GM18517 (cell line): ENCODE results near the gene CFAP46.

Experiments
- ATAC-seq: cut with Tn5 transposase; IDR thresholded peaks from one replicate; pipeline ENCODE4 v1.9.1; 2021; ENCODE audit warnings: mild to moderate bottlenecking, moderate library complexity; ENCODE audit not compliant: unreplicated experiment

CFAP46 gene

GRCh38 chr10:132980426-132981172 is 38.2 kb upstream of the CFAP46 start:
- no peak for ATAC-seq

DNA sequence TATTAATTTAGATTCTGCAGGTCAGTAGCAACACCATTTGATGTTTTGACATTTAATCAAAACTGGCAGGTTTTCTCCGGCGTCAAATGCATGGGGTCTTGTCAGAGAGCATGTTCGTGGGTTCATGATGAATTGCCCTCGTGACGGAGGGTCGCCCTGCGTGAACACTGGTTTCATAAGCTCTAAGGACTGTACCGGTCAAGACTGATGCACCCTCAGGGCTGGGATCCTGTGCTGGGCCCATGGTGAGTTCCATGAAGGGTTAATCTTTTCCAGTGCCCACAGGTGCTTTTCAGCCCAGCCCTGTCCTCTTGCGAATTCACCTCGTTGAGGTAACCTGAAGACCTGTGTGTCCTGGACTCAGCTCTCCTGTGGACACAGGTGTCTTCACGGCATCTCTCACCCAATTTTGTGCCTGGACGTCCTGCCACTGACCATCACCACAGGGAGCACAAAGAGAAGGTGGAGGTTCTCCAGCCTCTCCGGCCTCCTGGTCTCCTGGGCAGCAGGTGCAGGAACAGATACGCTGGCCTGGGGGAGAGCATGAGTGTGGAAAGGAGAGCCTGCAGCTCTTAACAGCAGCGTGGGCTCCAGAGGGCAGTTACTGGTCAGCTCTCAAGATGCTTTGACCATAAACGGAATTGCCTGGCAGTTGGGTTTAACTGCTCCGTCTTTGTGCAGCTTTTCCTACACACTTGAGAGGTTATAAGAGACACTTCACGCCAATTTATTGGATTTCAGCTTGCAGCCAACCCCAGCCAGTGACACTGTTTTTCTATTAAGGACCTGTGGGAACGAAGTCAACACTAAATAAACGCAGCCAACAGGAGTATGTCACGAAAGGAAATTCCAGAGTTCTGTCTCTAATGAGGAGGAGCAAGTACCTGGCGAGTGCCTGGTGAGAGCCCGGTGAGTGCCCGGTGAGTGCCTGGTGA is 37.4 kb upstream of the CFAP46 start:
- no peak for ATAC-seq

DNA sequence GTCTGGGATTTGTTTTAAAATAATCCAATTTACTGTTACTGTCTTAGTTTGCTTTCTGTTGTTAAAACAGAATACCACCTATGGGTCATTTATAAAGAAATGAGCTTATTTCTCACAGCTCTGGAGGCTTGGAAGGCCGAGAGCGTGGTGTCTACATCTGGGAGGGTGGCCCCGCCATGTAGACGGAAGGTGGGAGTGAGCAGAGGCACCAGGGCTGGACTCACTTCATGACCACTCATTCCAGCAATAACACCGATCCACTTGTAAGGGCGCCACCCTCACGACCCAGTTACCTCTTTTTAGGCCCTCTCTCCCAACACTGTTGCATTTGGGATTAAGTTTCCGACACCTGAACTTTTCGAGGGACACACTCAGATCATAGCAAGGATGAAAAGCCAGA is 36.2 kb upstream of the CFAP46 start:
- no peak for ATAC-seq

DNA sequence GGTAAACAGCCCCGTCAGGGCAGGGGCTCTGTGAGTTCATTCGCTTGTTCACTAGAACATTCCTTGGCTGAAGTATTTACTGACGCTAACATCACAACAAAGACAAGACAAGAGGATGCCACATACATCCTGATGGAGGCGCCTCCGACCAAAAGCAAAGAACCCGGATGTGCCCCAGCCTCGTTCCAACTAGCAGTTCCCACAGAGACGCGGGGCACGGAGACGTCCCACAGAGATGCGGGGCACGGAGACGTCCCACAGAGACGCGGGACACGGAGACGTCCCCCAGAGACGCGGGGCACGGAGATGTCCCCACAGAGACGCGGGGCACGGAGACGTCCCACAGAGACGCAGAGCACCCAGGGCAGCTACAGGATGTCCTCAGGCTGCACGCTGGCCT is 35.4 kb upstream of the CFAP46 start:
- no peak for ATAC-seq

GRCh38 chr10:132977076-132977475 is 34.7 kb upstream of the CFAP46 start:
- ATAC-seq = no peak

DNA sequence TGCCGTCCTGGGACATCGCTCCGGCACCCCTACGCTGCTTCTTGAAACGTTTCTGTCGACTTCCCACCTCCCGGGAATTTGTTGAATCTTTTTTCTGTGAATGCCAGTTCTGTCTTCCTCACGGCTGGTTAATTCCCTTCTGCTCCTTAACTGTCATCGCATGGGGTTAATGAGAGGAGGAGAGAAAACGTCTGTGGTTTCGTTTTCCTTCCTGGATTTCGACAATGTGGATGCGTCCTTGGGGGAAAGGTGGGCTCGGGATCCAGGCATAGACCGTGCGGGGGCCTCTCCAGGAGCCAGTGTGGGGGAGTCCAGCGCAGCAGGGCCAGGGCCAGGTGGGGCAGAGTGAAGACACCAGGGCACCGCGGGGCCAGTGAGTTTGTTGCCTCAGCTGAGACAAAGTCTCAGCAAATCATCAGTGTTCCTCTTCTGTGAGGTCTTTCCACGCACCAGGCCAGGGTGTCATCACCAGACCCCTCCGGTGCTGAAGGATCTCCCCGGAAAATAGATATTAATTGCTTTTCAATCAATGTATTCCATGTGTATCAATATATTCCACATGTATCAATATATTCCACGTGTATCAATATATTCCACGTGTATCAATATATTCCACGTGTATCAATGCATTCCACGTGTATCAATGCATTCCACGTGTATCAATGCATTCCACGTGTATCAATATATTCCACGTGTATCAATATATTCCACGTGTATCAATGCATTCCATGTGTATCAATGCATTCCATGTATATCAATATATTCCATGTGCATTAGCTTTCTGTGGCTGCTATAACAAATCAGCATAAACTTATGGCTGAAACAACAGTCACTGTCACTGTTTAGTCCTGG is 33.7 kb upstream of the CFAP46 start:
- ATAC-seq = no peak

GRCh38 chr10:132974886-132975830 is 32.8 kb upstream of the CFAP46 start:
- ATAC-seq = no peak

GRCh38 chr10:132974249-132974796 is 32.0 kb upstream of the CFAP46 start:
- no peak for ATAC-seq

GRCh38 chr10:132973903-132974241 is 31.5 kb upstream of the CFAP46 start:
- no peak for ATAC-seq

GRCh38 chr10:132972986-132973902 is 30.9 kb upstream of the CFAP46 start:
- ATAC-seq = no peak

DNA sequence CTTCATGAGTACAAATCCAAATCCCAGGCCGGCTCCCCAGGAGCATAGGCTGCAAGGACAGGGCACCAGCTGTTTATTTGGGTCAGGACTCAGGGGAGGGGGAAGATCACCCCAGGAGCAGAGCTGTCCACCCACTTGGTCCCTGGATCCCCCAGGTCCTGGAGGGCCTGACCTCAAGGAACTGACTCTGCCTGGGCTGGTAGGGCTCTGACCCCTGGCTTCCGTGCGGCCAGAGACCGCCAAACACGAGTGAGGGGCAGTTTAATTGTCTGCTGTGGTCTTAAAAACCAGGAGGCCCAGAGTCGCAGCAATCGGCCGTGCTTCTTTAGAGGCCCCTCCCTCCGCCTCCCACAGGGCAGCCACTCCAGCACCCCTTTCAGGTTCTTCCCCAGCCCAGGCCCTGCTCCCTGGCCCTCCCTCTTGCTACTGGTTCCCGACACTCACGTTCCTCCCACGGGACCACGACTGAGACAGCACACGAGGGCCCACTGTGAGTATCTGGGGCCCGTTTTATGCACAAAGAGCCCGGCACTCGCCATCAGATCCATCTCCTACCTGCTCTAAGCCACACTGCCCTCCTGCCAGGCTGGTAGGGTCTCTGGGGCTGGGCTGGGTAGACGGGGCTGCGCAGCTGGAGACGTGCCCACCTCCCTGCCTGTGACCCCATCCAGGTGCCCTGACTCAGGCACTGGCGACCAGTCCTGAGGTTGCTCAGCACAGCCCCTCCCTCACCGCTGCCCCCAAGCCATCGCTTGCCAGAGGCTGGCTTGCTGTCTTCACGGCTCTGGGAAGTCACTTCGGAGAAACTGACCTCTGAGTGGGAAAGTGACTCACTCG is 30.0 kb upstream of the CFAP46 start:
- ATAC-seq = no peak

GRCh38 chr10:132971448-132972148 is 29.2 kb upstream of the CFAP46 start:
- no peak for ATAC-seq

DNA sequence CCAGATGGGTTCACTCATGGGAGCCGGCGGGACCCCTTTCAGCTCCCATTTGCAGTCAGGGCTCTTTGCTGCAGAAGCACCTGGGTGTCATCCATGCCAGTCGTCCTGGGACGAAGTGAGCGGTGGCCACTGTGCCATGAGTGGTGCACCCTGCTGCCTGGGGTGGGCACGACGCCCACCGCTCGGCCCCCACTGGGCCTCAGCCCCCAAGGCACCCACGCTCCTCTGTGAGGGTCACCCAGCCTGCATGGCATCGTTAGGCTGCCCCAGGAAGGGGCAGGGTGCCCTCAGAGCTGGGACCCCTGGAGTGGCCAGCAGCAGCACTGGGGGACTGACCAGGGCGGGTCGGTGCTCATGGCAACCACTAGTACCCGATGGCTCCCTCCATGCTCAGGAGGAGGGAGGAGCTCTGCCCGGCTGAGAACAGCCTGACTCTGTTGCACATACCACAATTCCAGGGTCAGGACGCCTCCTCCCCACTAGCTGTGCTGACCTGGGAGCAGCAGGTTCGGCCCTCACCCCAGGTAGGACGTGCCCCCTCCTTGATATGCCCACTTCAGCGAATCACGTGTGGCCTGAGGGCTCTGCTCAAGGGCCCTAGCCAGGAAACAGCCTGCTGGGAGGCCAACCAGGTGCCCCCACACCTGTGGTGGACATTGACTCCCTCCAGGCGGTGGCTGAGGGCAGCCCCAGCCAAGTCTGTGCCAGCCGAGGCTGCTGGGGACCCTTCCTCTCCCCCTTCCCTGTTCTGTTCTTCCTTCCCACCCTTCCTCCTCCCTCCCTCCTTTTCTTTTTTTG is 28.5 kb upstream of the CFAP46 start:
- ATAC-seq = no peak

- no peak for ATAC-seq
Measured at GRCh38 chr10:132967540-132967939, 25.2 kb upstream of the CFAP46 start.

- ATAC-seq = no peak
Measured at GRCh38 chr10:132965411-132966057, 23.2 kb upstream of the CFAP46 start.
